WERI-Rb-1 (cell line): Measurements from ENCODE around the gene KCTD8.

Experiments used
- DNase-seq: peaks from one replicate; pipeline ENCODE4 v3.0.0-alpha.2; 2020
- H3K27ac ChIP-seq: fragments of 250-450 bp; sonication (Bioruptor Pico); 2 replicates; pipeline ENCODE4 v1.5.1; 2020; ENCODE audit warnings: mild to moderate bottlenecking, moderate library complexity
- H3K27me3 ChIP-seq: fragments of 250-450 bp; sonication (Bioruptor Pico); 2 replicates; pipeline ENCODE4 v1.5.1; 2021; ENCODE audit warnings: mild to moderate bottlenecking, low read depth, moderate library complexity; ENCODE audit not compliant: insufficient read depth, severe bottlenecking
- H3K36me3 ChIP-seq: fragments of 250-450 bp; sonication (Bioruptor Pico); 2 replicates; pipeline ENCODE4 v1.5.1; 2020; ENCODE audit warnings: mild to moderate bottlenecking, moderate library complexity
- H3K4me3 ChIP-seq: 2 replicates; pipeline ENCODE4 v1.5.1; 2011; ENCODE audit warnings: low read depth, mild to moderate bottlenecking, control low read depth, low read length
- H3K9me3 ChIP-seq: fragments of 250-450 bp; sonication (Bioruptor Pico); 2 replicates; pipeline ENCODE4 v1.5.1; 2021; ENCODE audit warnings: mild to moderate bottlenecking, moderate library complexity; ENCODE audit not compliant: severe bottlenecking
- CTCF ChIP-seq: IDR thresholded peaks from 2 replicates; pipeline ENCODE4 v1.5.1; 2011; ENCODE audit warnings: low read depth, mild to moderate bottlenecking, control low read depth, inconsistent platforms, low read length

Gene KCTD8

DNA sequence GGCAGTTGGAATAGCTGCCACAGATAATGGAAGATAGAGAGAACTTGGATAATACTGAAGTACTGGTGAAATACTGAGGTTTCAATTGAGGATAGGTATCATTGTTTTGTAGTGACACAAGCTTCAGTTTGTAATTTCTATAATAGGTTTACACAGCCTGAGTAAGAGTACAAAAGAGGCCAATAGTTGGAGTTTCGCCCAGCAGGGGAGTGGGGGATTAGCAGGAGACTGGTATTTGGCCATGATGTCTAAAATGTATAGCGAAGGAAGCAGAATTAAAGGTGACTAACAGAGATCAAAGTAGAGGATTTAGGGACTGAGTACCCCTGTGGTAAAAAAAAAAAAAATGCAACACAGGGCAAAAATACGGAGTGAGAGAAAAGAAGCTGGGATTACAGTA lies 129.5 kb downstream of the KCTD8 start:
- Histone ChIP-seq H3K27me3 (no peaks in the 10 kb centered on the region), H3K9me3 (no peaks in the 10 kb centered on the region), H3K4me3 (no peak overlapping the region), H3K27ac (no peak overlapping the region), H3K36me3 (no peaks in the 10 kb centered on the region)
- peak; percentile 18 for DNase-seq
- no peak for TF ChIP-seq CTCF

- H3K36me3 ChIP-seq: no peaks in the 10 kb centered on the region
- no peak overlapping the region for H3K27ac ChIP-seq
- TF ChIP-seq CTCF: no peak
- no peaks in the 10 kb centered on the region for H3K9me3 ChIP-seq
- no peak overlapping the region for H3K4me3 ChIP-seq
- DNase-seq: no peak
- H3K27me3 ChIP-seq: no peaks in the 10 kb centered on the region
Observed at GRCh38 chr4:44313702-44314101, 134.9 kb downstream of the KCTD8 start.

GRCh38 chr4:44287505-44287904 lies 161.1 kb downstream of the KCTD8 start:
- no peak for TF ChIP-seq CTCF
- Histone ChIP-seq H3K36me3 (no peaks in the 10 kb centered on the region), H3K4me3 (no peak overlapping the region), H3K9me3 (no peaks in the 10 kb centered on the region), H3K27ac (no peak overlapping the region), H3K27me3 (no peaks in the 10 kb centered on the region)
- no peak for DNase-seq

GRCh38 chr4:44279469-44279868 lies 169.1 kb downstream of the KCTD8 start:
- DNase-seq: no peak
- TF ChIP-seq CTCF: no peak
- H3K4me3 ChIP-seq: no peak overlapping the region
- no peaks in the 10 kb centered on the region for H3K36me3 ChIP-seq
- H3K27me3 ChIP-seq: no peaks in the 10 kb centered on the region
- no peaks in the 10 kb centered on the region for H3K9me3 ChIP-seq
- no peak overlapping the region for H3K27ac ChIP-seq

GRCh38 chr4:44279066-44279465 lies 169.5 kb downstream of the KCTD8 start:
- H3K9me3 ChIP-seq: no peaks in the 10 kb centered on the region
- DNase-seq: no peak
- H3K27me3 ChIP-seq: no peaks in the 10 kb centered on the region
- no peak for TF ChIP-seq CTCF
- H3K36me3 ChIP-seq: no peaks in the 10 kb centered on the region
- H3K27ac ChIP-seq: no peak overlapping the region
- no peak overlapping the region for H3K4me3 ChIP-seq

DNA sequence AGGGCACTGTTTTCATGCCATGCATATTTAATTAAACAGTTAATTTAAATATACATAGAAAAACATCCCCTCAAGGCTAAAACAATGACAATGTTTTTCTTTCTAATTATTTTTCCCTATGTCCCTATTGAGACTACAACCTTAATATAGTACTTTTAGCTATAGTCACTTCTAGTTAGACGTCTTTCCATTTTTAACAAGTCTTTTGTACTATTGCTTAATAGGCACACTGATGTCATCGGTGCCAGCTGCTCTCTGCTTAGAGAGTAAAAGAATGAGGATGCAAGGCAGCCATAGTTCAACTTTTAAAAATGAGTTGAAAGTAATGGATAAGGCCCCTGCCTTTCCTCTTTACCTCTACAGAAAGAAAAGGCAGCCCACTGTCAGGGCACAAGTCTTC lies 191.1 kb downstream of the KCTD8 start:
- Histone ChIP-seq H3K9me3 (no peaks in the 10 kb centered on the region), H3K36me3 (no peaks in the 10 kb centered on the region), H3K4me3 (no peak overlapping the region), H3K27ac (no peak overlapping the region), H3K27me3 (no peaks in the 10 kb centered on the region)
- DNase-seq: no peak
- no peak for TF ChIP-seq CTCF
